HepG2 (cell line): ENCODE results near the gene ANKRD13D. TPM values are rescaled to one million over a fixed set of nuclear protein-coding genes. Genes with fewer than 3 reads are reported as not detected.

ENCODE experiments used
- ATAC-seq: fragments of 200-7000 bp; cut with Tn5 transposase; 3 replicates; pipeline ENCODE4 v1.9.1; 2020; ENCODE audit warnings: mild to moderate bottlenecking, moderate library complexity
- BruUV-seq: library from RNA; stranded (reverse); fragments of 400-500 nt; replicated peaks from 2 replicates; lab custom pipeline; 2021; lab: Mats Ljungman, UMichigan
- CTCF ChIA-PET: fragments of 300-600 bp; formaldehyde crosslinking; extraction: SDS; loops from one replicate; lab custom pipeline; 2021; ENCODE audit warnings: low total read pairs, inconsistent platforms, low intra/inter-chr PET ratio; lab: Yijun Ruan, JAX
- POLR2A ChIA-PET: fragments of 350-600 bp; sonication (Branson Sonifier 250); formaldehyde crosslinking; loops from one replicate; lab custom pipeline; 2020; ENCODE audit warnings: antibody characterized with exemption, inconsistent platforms; lab: Yijun Ruan, JAX
- DNase-seq: peaks from one replicate; pipeline ENCODE4 v3.0.0-alpha.2; 2015; ENCODE audit warnings: low spot score
- FAIRE-seq: peaks from 3 replicates; lab custom pipeline; 2011; peaks lifted over from hg19 to GRCh38; lab: Jason Lieb, UNC
- H2AFZ ChIP-seq: one replicate; pipeline ENCODE4 v1.6.1; 2011; ENCODE audit warnings: low read length, inconsistent platforms
- H3K27ac ChIP-seq: fragments of 300-600 bp; 3 replicates; pipeline ENCODE4 v1.8.0; 2011; ENCODE audit warnings: mixed run types, mild to moderate bottlenecking, mixed read lengths, low read length, inconsistent platforms; ENCODE audit not compliant: insufficient read depth; ENCODE audit errors: extremely low read length
- H3K27me3 ChIP-seq, 2 experiments: fragments of 200-600 bp in 1 of 2; 2 replicates in 1 of 2; 3 replicates in 1 of 2; pipeline versions ENCODE4 v1.6.0 to v1.8.0; 2011; ENCODE audit warnings: low read length in 2 of 2, mild to moderate bottlenecking in 2 of 2, moderate library complexity in 2 of 2, inconsistent platforms in 1 of 2; ENCODE audit not compliant: insufficient read depth in 2 of 2, control insufficient read depth in 1 of 2
- H3K36me3 ChIP-seq, 2 experiments: fragments of 200-600 bp in 1 of 2; replicated peaks in 1 of 2; 2 replicates in 1 of 2; 3 replicates in 1 of 2; pipeline versions ENCODE4 v1.5.1 to v1.8.0; 2011; ENCODE audit warnings: low read length in 2 of 2, inconsistent platforms in 1 of 2; ENCODE audit not compliant: insufficient read depth in 2 of 2, control insufficient read depth in 1 of 2
- H3K4me1 ChIP-seq: 2 replicates; pipeline ENCODE4 v1.5.1; 2012; ENCODE audit warnings: low read length, inconsistent platforms; ENCODE audit not compliant: insufficient read depth
- H3K4me2 ChIP-seq: 2 replicates; pipeline ENCODE4 v1.6.0; 2011; ENCODE audit warnings: low read depth, low read length, inconsistent platforms
- H3K4me3 ChIP-seq, 3 experiments: fragments of 200-600 bp in 1 of 3; sonication (generic), shearing (Covaris generic) in 1 of 3; replicated peaks in 1 of 3; 2 replicates each; pipeline ENCODE4 v1.5.1; 2011 to 2016; ENCODE audit warnings: low read length in 3 of 3, inconsistent platforms in 2 of 3, low read depth in 2 of 3, mild to moderate bottlenecking in 2 of 3, control low read depth in 1 of 3, mixed read lengths in 1 of 3; ENCODE audit not compliant: insufficient read depth in 1 of 3
- H3K79me2 ChIP-seq: one replicate; pipeline ENCODE4 v1.6.1; 2011; ENCODE audit warnings: low read length, inconsistent platforms; ENCODE audit not compliant: insufficient read depth
- H3K9ac ChIP-seq: 2 replicates; pipeline ENCODE4 v1.6.0; 2011; ENCODE audit warnings: mild to moderate bottlenecking, low read depth, low read length, inconsistent platforms; ENCODE audit not compliant: insufficient read depth
- H3K9me3 ChIP-seq: 2 replicates; pipeline ENCODE4 v1.5.1; 2012; ENCODE audit warnings: mild to moderate bottlenecking, low read length
- H4K20me1 ChIP-seq: 2 replicates; pipeline ENCODE4 v1.6.0; 2011; ENCODE audit warnings: inconsistent platforms, mild to moderate bottlenecking, low read length, moderate library complexity; ENCODE audit not compliant: insufficient read depth
- AGO2 ChIP-seq: fragments of 200-400 bp; formaldehyde crosslinking; optimal IDR thresholded peaks from 2 replicates; pipeline ENCODE3; 2017; ENCODE audit warnings: mild to moderate bottlenecking, low read depth, low read length, moderate library complexity
- CBX5 ChIP-seq: sonication (generic); formaldehyde crosslinking; IDR thresholded peaks from 2 replicates; pipeline ENCODE4 v1.4.0; 2020; ENCODE audit warnings: missing genetic modification reagents, borderline replicate concordance
- CENPT ChIP-seq: sonication (generic); formaldehyde crosslinking; IDR thresholded peaks from 2 replicates; pipeline ENCODE4 v1.8.0; 2022; ENCODE audit warnings: low read depth, mild to moderate bottlenecking, moderate library complexity, missing genetic modification reagents
- FOXJ3 ChIP-seq: sonication (generic); formaldehyde crosslinking; IDR thresholded peaks from 2 replicates; pipeline ENCODE4 v1.4.0; 2020; ENCODE audit warnings: missing genetic modification reagents, mild to moderate bottlenecking, borderline replicate concordance
- SNRNP70 ChIP-seq: fragments of 200-400 bp; formaldehyde crosslinking; IDR thresholded peaks from 2 replicates; pipeline ENCODE4 v1.6.1; 2017; ENCODE audit warnings: mild to moderate bottlenecking, low read depth, low read length, moderate library complexity
- ZMYM2 ChIP-seq: sonication (generic); formaldehyde crosslinking; IDR thresholded peaks from 2 replicates; pipeline ENCODE4 v1.8.0; 2022; ENCODE audit warnings: mild to moderate bottlenecking, missing genetic modification reagents
- ZMYM4 ChIP-seq: sonication (generic); formaldehyde crosslinking; IDR thresholded peaks from 2 replicates; pipeline ENCODE4 v1.8.1; 2023; ENCODE audit warnings: mild to moderate bottlenecking, missing genetic modification reagents
- ZNF652 ChIP-seq: IDR thresholded peaks from 2 replicates; pipeline ENCODE4 v1.6.1; 2016; ENCODE audit warnings: low read depth, borderline replicate concordance
- WGBS: methylation state at CpG from one replicate; pipeline ENCODE4 v1.1.6; 2017; ENCODE audit warnings: low lambda C conversion rate; 5-methylcytosine and 5-hydroxymethylcytosine counted together
- in situ Hi-C: cut with HindIII; loops from 2 replicates; pipeline ENCODE4 v1.10.0; 2017; ENCODE audit warnings: low pct_unique_long_range_greater_than_20kb; ENCODE audit not compliant: extremely low pct_ligation_motif_present
- intact Hi-C: fragments of 100-400 bp; cut with micrococcal nuclease; formaldehyde crosslinking; loops from one replicate; pipeline ENCODE4 v1.10.0; 2022; ENCODE audit not compliant: unreplicated experiment
- polyA plus RNA-seq, 8 experiments: library from polyadenylated mRNA; depleted of rRNA in 3 of 8; stranded (reverse) in 7 of 8; unstranded in 1 of 8; fragments of >200 nt; fragmentation: Illumina TruSeq in 4 of 8; extraction: Trizol in 4 of 8; gene quantifications; 2 replicates each; pipeline versions ENCODE4 v1.2.1 to v1.2.3, GENCODE V29; 2011 to 2016; ENCODE audit warnings: low read depth in 4 of 8, missing spikeins in 1 of 8, mixed read lengths in 1 of 8; ENCODE audit not compliant: insufficient read depth in 1 of 8
- total RNA-seq, 5 experiments: library from RNA; depleted of rRNA; stranded (reverse); fragments of >200 nt; fragmentation: Illumina TruSeq; extraction: Trizol; gene quantifications; 2 replicates each; pipeline ENCODE4 v1.2.3, GENCODE V29; 2016; ENCODE audit warnings: low read depth in 1 of 5
- TF ChIP-seq, protein P1 (sequence below): sonication (generic); formaldehyde crosslinking; conservative IDR thresholded peaks from 2 replicates; pipeline ENCODE4 v1.5.0; 2020; ENCODE audit warnings: missing genetic modification reagents
- TF ChIP-seq, protein P2 (sequence below): sonication (generic); formaldehyde crosslinking; IDR thresholded peaks from 2 replicates; pipeline ENCODE4 v1.5.0; 2020; ENCODE audit warnings: missing genetic modification reagents
- TF ChIP-seq, protein P3 (sequence below): sonication (generic); formaldehyde crosslinking; IDR thresholded peaks from 2 replicates; pipeline ENCODE4 v1.5.0; 2020; ENCODE audit warnings: mild to moderate bottlenecking, missing genetic modification reagents, moderate library complexity
- TF ChIP-seq, protein P4 (sequence below): sonication (generic); formaldehyde crosslinking; IDR thresholded peaks from 2 replicates; pipeline ENCODE4 v1.8.1; 2023; ENCODE audit warnings: missing genetic modification reagents, mild to moderate bottlenecking, borderline replicate concordance
- TF ChIP-seq, protein P5 (sequence below): sonication (generic); formaldehyde crosslinking; IDR thresholded peaks from 2 replicates; pipeline ENCODE4 v1.4.0; 2020; ENCODE audit warnings: missing genetic modification reagents

The ANKRD13D gene
- total and polyA plus RNA-seq, 2 of the 13 experiments (the other 11 are each of a cell fraction or from before 2014, with no cell fraction given), result 18.6 to 27.3 TPM

DNA sequence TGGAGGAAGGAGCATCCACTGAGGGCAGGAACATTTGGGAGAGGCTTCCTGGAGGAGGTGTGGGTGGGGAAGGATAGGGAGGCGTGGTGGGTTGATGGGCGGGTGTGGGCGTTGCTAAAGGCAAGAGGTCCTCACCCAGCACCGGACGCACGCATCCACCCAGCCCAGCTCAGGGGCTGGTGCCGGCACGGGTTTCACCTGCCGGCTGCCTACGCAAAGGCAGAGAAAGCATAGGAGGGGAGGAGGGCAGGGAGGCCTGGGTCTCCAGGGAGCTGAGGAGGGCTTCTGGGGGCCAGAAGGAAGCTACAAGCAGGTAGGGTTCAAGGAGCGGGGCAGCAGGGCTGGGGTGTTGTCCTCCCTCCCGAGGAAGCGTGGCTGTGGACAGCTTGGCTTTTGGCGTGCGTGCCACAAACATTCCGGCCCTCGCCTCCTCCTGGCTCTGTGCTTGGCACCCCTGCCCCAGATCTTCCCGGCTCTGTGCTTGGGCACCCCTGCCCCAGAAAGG is 22.0 kb downstream of the ANKRD13D start:
- Histone ChIP-seq H3K79me2 (no peaks in the 10 kb centered on the region), H3K36me3 (peaks cover 0 to 2% of the 10 kb centered on the region in 2 experiments; a peak in 3 of 5 replicates), H3K4me1 (no peaks in the 10 kb centered on the region; the same call in 1 of the 2 replicates), H3K27me3 (no peaks in the 10 kb centered on the region), H3K9me3 (no peaks in the 10 kb centered on the region), H3K4me3 (no peak overlapping the region), H4K20me1 (no peaks in the 10 kb centered on the region), H3K27ac (no peak overlapping the region), H3K9ac (no peak overlapping the region), H3K4me2 (no peak overlapping the region), H2AFZ (no peak overlapping the region)
- no peak for FAIRE-seq
- ChIA-PET POLR2A (interaction anchor here (2.0 kb wide), 1 partner anchor 8 kb away, joined by 9 read pairs; the partner anchor contains the start of gene SSH3), CTCF (no interaction called here)
- intact Hi-C loops (loop anchor here (10.0 kb wide), 1 partner anchor 196 kb away; the partner anchor contains the start of gene KDM2A), in situ Hi-C loops (no loop called here)
- ATAC-seq, result no peak
- WGBS, result 90% methylated on average over 18 of the region's 18 CpGs
- BruUV-seq, result no TSS peak
- no peak for DNase-seq
- TF ChIP-seq SNRNP70 (no peak), CENPT (CRISPR knock-in tag) (no peak), ZNF652 (CRISPR knock-in tag) (no peak), CBX5 (CRISPR knock-in tag) (no peak), AGO2 (no peak), ZMYM4 (CRISPR knock-in tag) (no peak), FOXJ3 (CRISPR knock-in tag) (no peak), ZMYM2 (CRISPR knock-in tag) (no peak)
- TF ChIP-seq, protein P1, sequence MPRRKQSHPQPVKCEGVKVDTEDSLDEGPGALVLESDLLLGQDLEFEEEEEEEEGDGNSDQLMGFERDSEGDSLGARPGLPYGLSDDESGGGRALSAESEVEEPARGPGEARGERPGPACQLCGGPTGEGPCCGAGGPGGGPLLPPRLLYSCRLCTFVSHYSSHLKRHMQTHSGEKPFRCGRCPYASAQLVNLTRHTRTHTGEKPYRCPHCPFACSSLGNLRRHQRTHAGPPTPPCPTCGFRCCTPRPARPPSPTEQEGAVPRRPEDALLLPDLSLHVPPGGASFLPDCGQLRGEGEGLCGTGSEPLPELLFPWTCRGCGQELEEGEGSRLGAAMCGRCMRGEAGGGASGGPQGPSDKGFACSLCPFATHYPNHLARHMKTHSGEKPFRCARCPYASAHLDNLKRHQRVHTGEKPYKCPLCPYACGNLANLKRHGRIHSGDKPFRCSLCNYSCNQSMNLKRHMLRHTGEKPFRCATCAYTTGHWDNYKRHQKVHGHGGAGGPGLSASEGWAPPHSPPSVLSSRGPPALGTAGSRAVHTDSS, result no peak
- TF ChIP-seq, protein P2, sequence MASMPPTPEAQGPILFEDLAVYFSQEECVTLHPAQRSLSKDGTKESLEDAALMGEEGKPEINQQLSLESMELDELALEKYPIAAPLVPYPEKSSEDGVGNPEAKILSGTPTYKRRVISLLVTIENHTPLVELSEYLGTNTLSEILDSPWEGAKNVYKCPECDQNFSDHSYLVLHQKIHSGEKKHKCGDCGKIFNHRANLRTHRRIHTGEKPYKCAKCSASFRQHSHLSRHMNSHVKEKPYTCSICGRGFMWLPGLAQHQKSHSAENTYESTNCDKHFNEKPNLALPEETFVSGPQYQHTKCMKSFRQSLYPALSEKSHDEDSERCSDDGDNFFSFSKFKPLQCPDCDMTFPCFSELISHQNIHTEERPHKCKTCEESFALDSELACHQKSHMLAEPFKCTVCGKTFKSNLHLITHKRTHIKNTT (CRISPR knock-in tag), result no peak
- TF ChIP-seq, protein P3, sequence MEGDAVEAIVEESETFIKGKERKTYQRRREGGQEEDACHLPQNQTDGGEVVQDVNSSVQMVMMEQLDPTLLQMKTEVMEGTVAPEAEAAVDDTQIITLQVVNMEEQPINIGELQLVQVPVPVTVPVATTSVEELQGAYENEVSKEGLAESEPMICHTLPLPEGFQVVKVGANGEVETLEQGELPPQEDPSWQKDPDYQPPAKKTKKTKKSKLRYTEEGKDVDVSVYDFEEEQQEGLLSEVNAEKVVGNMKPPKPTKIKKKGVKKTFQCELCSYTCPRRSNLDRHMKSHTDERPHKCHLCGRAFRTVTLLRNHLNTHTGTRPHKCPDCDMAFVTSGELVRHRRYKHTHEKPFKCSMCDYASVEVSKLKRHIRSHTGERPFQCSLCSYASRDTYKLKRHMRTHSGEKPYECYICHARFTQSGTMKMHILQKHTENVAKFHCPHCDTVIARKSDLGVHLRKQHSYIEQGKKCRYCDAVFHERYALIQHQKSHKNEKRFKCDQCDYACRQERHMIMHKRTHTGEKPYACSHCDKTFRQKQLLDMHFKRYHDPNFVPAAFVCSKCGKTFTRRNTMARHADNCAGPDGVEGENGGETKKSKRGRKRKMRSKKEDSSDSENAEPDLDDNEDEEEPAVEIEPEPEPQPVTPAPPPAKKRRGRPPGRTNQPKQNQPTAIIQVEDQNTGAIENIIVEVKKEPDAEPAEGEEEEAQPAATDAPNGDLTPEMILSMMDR (CRISPR knock-in tag), result no peak
- TF ChIP-seq, protein P4, sequence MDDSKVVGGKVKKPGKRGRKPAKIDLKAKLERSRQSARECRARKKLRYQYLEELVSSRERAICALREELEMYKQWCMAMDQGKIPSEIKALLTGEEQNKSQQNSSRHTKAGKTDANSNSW (CRISPR knock-in tag), result no peak
- TF ChIP-seq, protein P5, sequence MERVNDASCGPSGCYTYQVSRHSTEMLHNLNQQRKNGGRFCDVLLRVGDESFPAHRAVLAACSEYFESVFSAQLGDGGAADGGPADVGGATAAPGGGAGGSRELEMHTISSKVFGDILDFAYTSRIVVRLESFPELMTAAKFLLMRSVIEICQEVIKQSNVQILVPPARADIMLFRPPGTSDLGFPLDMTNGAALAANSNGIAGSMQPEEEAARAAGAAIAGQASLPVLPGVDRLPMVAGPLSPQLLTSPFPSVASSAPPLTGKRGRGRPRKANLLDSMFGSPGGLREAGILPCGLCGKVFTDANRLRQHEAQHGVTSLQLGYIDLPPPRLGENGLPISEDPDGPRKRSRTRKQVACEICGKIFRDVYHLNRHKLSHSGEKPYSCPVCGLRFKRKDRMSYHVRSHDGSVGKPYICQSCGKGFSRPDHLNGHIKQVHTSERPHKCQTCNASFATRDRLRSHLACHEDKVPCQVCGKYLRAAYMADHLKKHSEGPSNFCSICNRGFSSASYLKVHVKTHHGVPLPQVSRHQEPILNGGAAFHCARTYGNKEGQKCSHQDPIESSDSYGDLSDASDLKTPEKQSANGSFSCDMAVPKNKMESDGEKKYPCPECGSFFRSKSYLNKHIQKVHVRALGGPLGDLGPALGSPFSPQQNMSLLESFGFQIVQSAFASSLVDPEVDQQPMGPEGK, result no peak
